ENCODE measurements around the gene NRP1. TPM values are rescaled to one million over a fixed set of nuclear protein-coding genes. Genes with fewer than 3 reads are reported as not detected.
A peak's percentile ranks its signal among the peaks of the same experiment; 100 is the strongest.
"Not testable (repeated sequence)": the region's sequence is repeated elsewhere in the genome, so short reads cannot be mapped to it uniquely, and the experiment has no call there.

NRP1 gene
- total and polyA plus RNA-seq, 9 donors: 80.1 to 140 (median 112) TPM

- H3K4me1 ChIP-seq (ENCODE audit: control insufficient read depth, insufficient read depth, low read length): peaks cover 3% of the 10 kb centered on the region
- H3K36me3 ChIP-seq (ENCODE audit: control insufficient read depth, insufficient read depth, low read length): peaks cover 28% of the 10 kb centered on the region
- H3K9me3 ChIP-seq (replicated peaks; ENCODE audit: control insufficient read depth, low read depth, low read length): no peaks in the 10 kb centered on the region
- H3K4me3 ChIP-seq (ENCODE audit: low read length): no peak overlapping the region
- no peaks in the 10 kb centered on the region for H3K27me3 ChIP-seq (ENCODE audit: control insufficient read depth, insufficient read depth, low read length)
- no peak for DNase-seq
- H3K27ac ChIP-seq (ENCODE audit: low read length): no peak overlapping the region
- no CpG with 5 or more reads among the region's 3 CpGs for WGBS (ENCODE audit: insufficient coverage)
Measured at GRCh38 chr10:33223326-33224000, 111.0 kb downstream of the NRP1 start.

GRCh38 chr10:33222304-33222703 is 112.2 kb downstream of the NRP1 start:
- not testable (repeated sequence) for H3K9me3 ChIP-seq (replicated peaks; ENCODE audit: control insufficient read depth, low read depth, low read length); DNase-seq; H3K27me3 ChIP-seq (ENCODE audit: control insufficient read depth, insufficient read depth, low read length); H3K27ac ChIP-seq (ENCODE audit: low read length); H3K4me1 ChIP-seq (ENCODE audit: control insufficient read depth, insufficient read depth, low read length); H3K4me3 ChIP-seq (ENCODE audit: low read length)
- 100% methylated on average over 1 of the region's 9 CpGs for WGBS (ENCODE audit: insufficient coverage)
- peaks cover 30% of the 10 kb centered on the region for H3K36me3 ChIP-seq (ENCODE audit: control insufficient read depth, insufficient read depth, low read length)

GRCh38 chr10:33217854-33218253 is 116.6 kb downstream of the NRP1 start:
- no peak for DNase-seq
- Histone ChIP-seq H3K4me1 (ENCODE audit: control insufficient read depth, insufficient read depth, low read length) (no peaks in the 10 kb centered on the region), H3K36me3 (ENCODE audit: control insufficient read depth, insufficient read depth, low read length) (peaks cover 26% of the 10 kb centered on the region), H3K27me3 (ENCODE audit: control insufficient read depth, insufficient read depth, low read length) (no peaks in the 10 kb centered on the region), H3K9me3 (replicated peaks; ENCODE audit: control insufficient read depth, low read depth, low read length) (no peaks in the 10 kb centered on the region), H3K4me3 (ENCODE audit: low read length) (no peak overlapping the region), H3K27ac (ENCODE audit: low read length) (no peak overlapping the region)
- no CpG with 5 or more reads among the region's 4 CpGs for WGBS (ENCODE audit: insufficient coverage)

- peaks cover 28% of the 10 kb centered on the region for H3K36me3 ChIP-seq (ENCODE audit: control insufficient read depth, insufficient read depth, low read length)
- no peak for DNase-seq
- H3K4me1 ChIP-seq (ENCODE audit: control insufficient read depth, insufficient read depth, low read length): no peaks in the 10 kb centered on the region
- H3K27me3 ChIP-seq (ENCODE audit: control insufficient read depth, insufficient read depth, low read length): no peaks in the 10 kb centered on the region
- no peak overlapping the region for H3K27ac ChIP-seq (ENCODE audit: low read length)
- 17% methylated on average over 1 of the region's 5 CpGs for WGBS (ENCODE audit: insufficient coverage)
- no peak overlapping the region for H3K4me3 ChIP-seq (ENCODE audit: low read length)
- no peaks in the 10 kb centered on the region for H3K9me3 ChIP-seq (replicated peaks; ENCODE audit: control insufficient read depth, low read depth, low read length)
Measured at GRCh38 chr10:33216661-33217427, 117.6 kb downstream of the NRP1 start.

GRCh38 chr10:33215635-33216034 is 118.8 kb downstream of the NRP1 start:
- DNase-seq: no peak
- Histone ChIP-seq H3K4me3 (ENCODE audit: low read length) (no peak overlapping the region), H3K36me3 (ENCODE audit: control insufficient read depth, insufficient read depth, low read length) (peaks cover 24% of the 10 kb centered on the region), H3K9me3 (replicated peaks; ENCODE audit: control insufficient read depth, low read depth, low read length) (no peaks in the 10 kb centered on the region), H3K27me3 (ENCODE audit: control insufficient read depth, insufficient read depth, low read length) (no peaks in the 10 kb centered on the region), H3K27ac (ENCODE audit: low read length) (no peak overlapping the region), H3K4me1 (ENCODE audit: control insufficient read depth, insufficient read depth, low read length) (peaks cover 2% of the 10 kb centered on the region)
- WGBS (ENCODE audit: insufficient coverage): 94% methylated on average over 3 of the region's 3 CpGs

- Histone ChIP-seq H3K9me3 (replicated peaks; ENCODE audit: control insufficient read depth, low read depth, low read length) (no peaks in the 10 kb centered on the region), H3K27ac (ENCODE audit: low read length) (no peak overlapping the region), H3K36me3 (ENCODE audit: control insufficient read depth, insufficient read depth, low read length) (peaks cover 24% of the 10 kb centered on the region), H3K4me3 (ENCODE audit: low read length) (no peak overlapping the region), H3K27me3 (ENCODE audit: control insufficient read depth, insufficient read depth, low read length) (no peaks in the 10 kb centered on the region), H3K4me1 (ENCODE audit: control insufficient read depth, insufficient read depth, low read length) (peaks cover 2% of the 10 kb centered on the region)
- DNase-seq: no peak
- 80% methylated on average over 1 of the region's 2 CpGs for WGBS (ENCODE audit: insufficient coverage)
Measured at GRCh38 chr10:33215154-33215553, 119.3 kb downstream of the NRP1 start.

- H3K27me3 ChIP-seq (ENCODE audit: control insufficient read depth, insufficient read depth, low read length): no peaks in the 10 kb centered on the region
- peaks cover 28% of the 10 kb centered on the region for H3K36me3 ChIP-seq (ENCODE audit: control insufficient read depth, insufficient read depth, low read length)
- no peak overlapping the region for H3K27ac ChIP-seq (ENCODE audit: low read length)
- H3K4me3 ChIP-seq (ENCODE audit: low read length): no peak overlapping the region
- no peak for DNase-seq
- H3K4me1 ChIP-seq (ENCODE audit: control insufficient read depth, insufficient read depth, low read length): peaks cover 2% of the 10 kb centered on the region
- 93% methylated on average over 3 of the region's 4 CpGs for WGBS (ENCODE audit: insufficient coverage)
- no peaks in the 10 kb centered on the region for H3K9me3 ChIP-seq (replicated peaks; ENCODE audit: control insufficient read depth, low read depth, low read length)
Measured at GRCh38 chr10:33214174-33214573, 120.3 kb downstream of the NRP1 start.

GRCh38 chr10:33212061-33212748 is 122.3 kb downstream of the NRP1 start:
- no peaks in the 10 kb centered on the region for H3K9me3 ChIP-seq (replicated peaks; ENCODE audit: control insufficient read depth, low read depth, low read length)
- no peak for DNase-seq
- no peak overlapping the region for H3K27ac ChIP-seq (ENCODE audit: low read length)
- H3K27me3 ChIP-seq (ENCODE audit: control insufficient read depth, insufficient read depth, low read length): no peaks in the 10 kb centered on the region
- WGBS (ENCODE audit: insufficient coverage): no CpG with 5 or more reads among the region's 4 CpGs
- peaks cover 29% of the 10 kb centered on the region for H3K36me3 ChIP-seq (ENCODE audit: control insufficient read depth, insufficient read depth, low read length)
- H3K4me1 ChIP-seq (ENCODE audit: control insufficient read depth, insufficient read depth, low read length): peaks cover 2% of the 10 kb centered on the region
- no peak overlapping the region for H3K4me3 ChIP-seq (ENCODE audit: low read length)

- WGBS (ENCODE audit: insufficient coverage): 43% methylated on average over 3 of the region's 10 CpGs
- peak; percentile 46 for DNase-seq
- Histone ChIP-seq H3K27me3 (ENCODE audit: control insufficient read depth, insufficient read depth, low read length) (no peaks in the 10 kb centered on the region), H3K4me3 (ENCODE audit: low read length) (no peak overlapping the region), H3K27ac (ENCODE audit: low read length) (no peak overlapping the region), H3K4me1 (ENCODE audit: control insufficient read depth, insufficient read depth, low read length) (peaks cover 2% of the 10 kb centered on the region), H3K9me3 (replicated peaks; ENCODE audit: control insufficient read depth, low read depth, low read length) (no peaks in the 10 kb centered on the region), H3K36me3 (ENCODE audit: control insufficient read depth, insufficient read depth, low read length) (peaks cover 32% of the 10 kb centered on the region)
Measured at GRCh38 chr10:33211106-33211878, 123.2 kb downstream of the NRP1 start.

Measured in muscle of leg (tissue), 11 donors.